Cerebellar nuclear complex (tissue), 1 donor: ENCODE data around the gene XXYLT1.

ENCODE experiments used
- DNase-seq, 2 experiments: peaks; one replicate each; lab custom pipeline; 2025; lab: John Stamatoyannopoulos, UW

XXYLT1 gene

GRCh38 chr3:195129644-195130492 lies 141.1 kb downstream of the XXYLT1 start:
- no peak for DNase-seq

GRCh38 chr3:195129072-195129643 lies 141.8 kb downstream of the XXYLT1 start:
- DNase-seq, result no peak

GRCh38 chr3:195128255-195129071 lies 142.5 kb downstream of the XXYLT1 start:
- no peak for DNase-seq

GRCh38 chr3:195126056-195126605 lies 144.8 kb downstream of the XXYLT1 start:
- DNase-seq, result no peak

- DNase-seq, result no peak
These were observed 145.3 kb downstream of the XXYLT1 start for GRCh38 chr3:195125646-195126045.

- no peak for DNase-seq
These were observed 146.5 kb downstream of the XXYLT1 start for GRCh38 chr3:195124378-195124992.

GRCh38 chr3:195123281-195123691 lies 147.7 kb downstream of the XXYLT1 start:
- DNase-seq, result no peak

- DNase-seq, result no peak
These were observed 148.7 kb downstream of the XXYLT1 start for GRCh38 chr3:195122261-195122660.

- DNase-seq, result no peak
These were observed 150.7 kb downstream of the XXYLT1 start for GRCh38 chr3:195120267-195120601.

GRCh38 chr3:195119461-195120266 lies 151.3 kb downstream of the XXYLT1 start:
- DNase-seq, result no peak

- DNase-seq, result no peak
These were observed 152.3 kb downstream of the XXYLT1 start for GRCh38 chr3:195118671-195119070.

GRCh38 chr3:195117978-195118581 lies 152.9 kb downstream of the XXYLT1 start:
- DNase-seq, result no peak

- no peak for DNase-seq
These were observed 154.4 kb downstream of the XXYLT1 start for GRCh38 chr3:195116407-195117185.

- no peak for DNase-seq
These were observed 155.2 kb downstream of the XXYLT1 start for GRCh38 chr3:195115600-195116406.

- no peak for DNase-seq
These were observed 156.0 kb downstream of the XXYLT1 start for GRCh38 chr3:195114786-195115599.

GRCh38 chr3:195113536-195114425 lies 157.2 kb downstream of the XXYLT1 start:
- DNase-seq, result no peak

GRCh38 chr3:195113048-195113447 lies 157.9 kb downstream of the XXYLT1 start:
- no peak for DNase-seq
